ENCODE results near the gene CDC123.

DNA sequence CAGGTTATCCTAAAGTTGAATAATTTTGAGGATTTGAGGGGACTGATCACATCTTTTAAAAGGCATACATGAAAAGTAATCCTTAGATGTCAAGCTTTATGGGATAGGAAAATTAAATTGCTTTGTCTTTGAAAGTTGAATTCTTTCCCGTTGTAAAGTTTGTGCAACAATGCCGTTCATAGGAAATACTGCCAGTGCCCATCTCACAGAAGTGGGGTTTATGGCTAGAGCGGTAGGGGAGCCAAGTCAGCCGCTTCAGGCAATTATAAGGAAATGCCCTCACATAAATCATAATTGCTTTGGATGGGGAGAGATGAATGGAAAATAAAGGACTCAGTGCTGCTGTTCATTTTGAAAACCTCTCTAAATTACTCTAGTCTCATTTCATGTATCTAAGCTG lies 18.1 kb downstream of the CDC123 start:
- TF ChIP-seq, protein P1, sequence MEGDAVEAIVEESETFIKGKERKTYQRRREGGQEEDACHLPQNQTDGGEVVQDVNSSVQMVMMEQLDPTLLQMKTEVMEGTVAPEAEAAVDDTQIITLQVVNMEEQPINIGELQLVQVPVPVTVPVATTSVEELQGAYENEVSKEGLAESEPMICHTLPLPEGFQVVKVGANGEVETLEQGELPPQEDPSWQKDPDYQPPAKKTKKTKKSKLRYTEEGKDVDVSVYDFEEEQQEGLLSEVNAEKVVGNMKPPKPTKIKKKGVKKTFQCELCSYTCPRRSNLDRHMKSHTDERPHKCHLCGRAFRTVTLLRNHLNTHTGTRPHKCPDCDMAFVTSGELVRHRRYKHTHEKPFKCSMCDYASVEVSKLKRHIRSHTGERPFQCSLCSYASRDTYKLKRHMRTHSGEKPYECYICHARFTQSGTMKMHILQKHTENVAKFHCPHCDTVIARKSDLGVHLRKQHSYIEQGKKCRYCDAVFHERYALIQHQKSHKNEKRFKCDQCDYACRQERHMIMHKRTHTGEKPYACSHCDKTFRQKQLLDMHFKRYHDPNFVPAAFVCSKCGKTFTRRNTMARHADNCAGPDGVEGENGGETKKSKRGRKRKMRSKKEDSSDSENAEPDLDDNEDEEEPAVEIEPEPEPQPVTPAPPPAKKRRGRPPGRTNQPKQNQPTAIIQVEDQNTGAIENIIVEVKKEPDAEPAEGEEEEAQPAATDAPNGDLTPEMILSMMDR (IDR thresholded peaks at IDR 0.05) = no peak
- TF ChIP-seq POLR2A (IDR thresholded peaks at IDR 0.05) = no peak
